GM19438 (cell line): ENCODE results near the gene ATP13A2.

Experiments used
- ATAC-seq: cut with Tn5 transposase; IDR thresholded peaks from one replicate; pipeline ENCODE4 v1.9.1; 2021; ENCODE audit warnings: low read depth; ENCODE audit not compliant: unreplicated experiment

The ATP13A2 gene

GRCh38 chr1:17011439-17012307, at the start of gene ATP13A2:
Gene ATP13A2 (minus strand): TSS chr1:17011928. CDS start chr1:17011738, 190 bp downstream.
- ATAC-seq, result peak; percentile 74

GRCh38 chr1:17061486-17061885, 49.8 kb upstream of the ATP13A2 start:
- ATAC-seq, result no peak

- ATAC-seq, result no peak
Measured at GRCh38 chr1:17060306-17060749, 48.6 kb upstream of the ATP13A2 start.

- ATAC-seq, result no peak
Measured at GRCh38 chr1:17059391-17060305, 47.9 kb upstream of the ATP13A2 start.

GRCh38 chr1:17056551-17056950, 44.8 kb upstream of the ATP13A2 start:
- no peak for ATAC-seq

- ATAC-seq, result no peak
Measured at GRCh38 chr1:17055801-17056200, 44.1 kb upstream of the ATP13A2 start.

GRCh38 chr1:17053685-17054410, 42.1 kb upstream of the ATP13A2 start, which contains the start of gene SDHB:
Gene SDHB (minus strand): TSS chr1:17054032. CDS start chr1:17054019, 13 bp downstream.
- ATAC-seq, result peak; percentile 96

- no peak for ATAC-seq
Measured at GRCh38 chr1:17053086-17053684, 41.5 kb upstream of the ATP13A2 start.

- no peak for ATAC-seq
Measured at GRCh38 chr1:17052641-17053040, 40.9 kb upstream of the ATP13A2 start.

GRCh38 chr1:17052038-17052437, 40.3 kb upstream of the ATP13A2 start:
- no peak for ATAC-seq

- ATAC-seq, result no peak
Measured at GRCh38 chr1:17047924-17048323, 36.2 kb upstream of the ATP13A2 start.

GRCh38 chr1:17046334-17046657, 34.6 kb upstream of the ATP13A2 start:
- ATAC-seq, result no peak

- ATAC-seq, result no peak
Measured at GRCh38 chr1:17045634-17046333, 34.1 kb upstream of the ATP13A2 start.

- no peak for ATAC-seq
Measured at GRCh38 chr1:17045150-17045549, 33.4 kb upstream of the ATP13A2 start.

- ATAC-seq, result no peak
Measured at GRCh38 chr1:17043676-17044075, 31.9 kb upstream of the ATP13A2 start.

- ATAC-seq, result no peak
Measured at GRCh38 chr1:17040135-17040534, 28.4 kb upstream of the ATP13A2 start.

GRCh38 chr1:17039522-17039921, 27.8 kb upstream of the ATP13A2 start:
- ATAC-seq, result no peak

GRCh38 chr1:17033481-17033880, 21.8 kb upstream of the ATP13A2 start:
- ATAC-seq, result no peak

- ATAC-seq, result no peak
Measured at GRCh38 chr1:17032741-17033140, 21.0 kb upstream of the ATP13A2 start.

- no peak for ATAC-seq
Measured at GRCh38 chr1:17031436-17031835, 19.7 kb upstream of the ATP13A2 start.
